ENCODE measurements around the gene RNF41.
"Not testable (repeated sequence)": the region's sequence is repeated elsewhere in the genome, so short reads cannot be mapped to it uniquely, and the experiment has no call there.

The RNF41 gene

GRCh38 chr12:56163533-56164344, 58.0 kb downstream of the RNF41 start:
- no peak for DNase-seq

DNA sequence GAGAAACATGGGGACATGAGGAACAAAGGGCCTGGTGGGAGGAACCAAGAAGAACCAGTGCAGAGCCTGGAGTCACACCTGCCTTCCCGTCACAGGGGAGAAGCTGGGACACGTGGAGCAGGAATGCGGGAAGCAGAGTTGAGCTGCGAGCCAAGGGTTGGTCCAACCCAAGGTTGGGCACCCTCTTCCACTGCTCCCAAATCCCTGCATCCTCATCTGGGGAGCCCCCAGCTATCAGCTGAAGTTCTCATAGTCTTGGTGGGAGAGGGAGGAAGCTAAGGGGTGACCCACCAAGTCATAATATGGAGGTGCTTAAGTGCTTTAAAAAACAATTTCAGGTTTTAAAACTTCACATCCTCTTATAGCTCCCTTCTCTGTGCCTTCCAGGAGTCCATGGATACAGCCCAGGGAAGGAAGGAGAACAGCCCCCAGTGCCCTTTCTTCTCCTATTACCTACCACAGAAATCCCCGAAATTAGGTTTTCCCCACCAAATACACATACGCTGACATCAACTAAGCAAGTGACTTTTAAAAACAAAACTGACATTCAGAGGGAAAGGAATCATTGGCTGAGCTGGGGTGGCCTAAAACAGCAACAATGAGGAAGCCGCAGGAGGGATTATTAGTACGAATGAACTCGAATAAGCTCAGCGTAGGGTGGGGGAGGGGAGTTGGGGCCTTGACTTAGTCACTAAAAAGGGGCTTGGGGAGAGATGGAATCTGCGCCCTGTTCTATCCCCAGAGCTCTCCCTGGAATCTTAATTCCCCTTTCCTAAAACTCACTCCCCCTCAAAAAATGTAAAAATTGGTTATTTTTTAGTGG, 59.0 kb downstream of the RNF41 start:
- no peak for DNase-seq

DNA sequence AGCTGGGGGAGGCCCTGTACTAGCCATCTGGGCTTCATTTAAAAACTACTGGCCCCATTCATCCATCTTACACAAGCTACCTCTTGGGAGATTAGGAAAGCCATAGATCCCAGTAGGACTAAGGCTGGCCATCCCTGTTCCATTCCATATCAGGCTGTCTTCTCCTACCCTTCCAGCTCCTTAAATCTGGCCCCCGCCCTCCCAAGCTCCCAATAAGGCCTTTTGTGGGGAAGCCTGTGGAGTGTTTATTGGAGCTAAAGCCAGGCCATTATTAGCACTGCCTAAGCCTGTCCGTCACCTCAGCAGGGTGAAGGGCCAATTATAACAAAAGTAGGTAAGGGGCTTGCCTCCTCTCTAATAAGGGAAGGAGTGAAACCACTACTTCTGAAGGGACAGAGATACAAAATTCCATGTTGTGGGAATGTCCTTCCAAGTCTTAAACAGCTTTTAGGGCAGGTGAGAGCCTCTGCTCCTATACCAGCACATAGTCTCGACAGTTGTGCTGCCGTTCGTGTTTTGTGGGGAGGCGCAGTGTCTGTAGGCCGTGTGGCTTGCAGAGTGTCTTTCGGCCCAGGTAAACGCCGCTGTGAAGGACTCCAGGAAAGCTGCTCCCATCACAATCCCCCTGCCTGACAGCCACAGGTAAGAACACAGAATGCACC, 59.9 kb downstream of the RNF41 start:
- DNase-seq, result no peak

GRCh38 chr12:56160894-56161689, 60.6 kb downstream of the RNF41 start:
- DNase-seq, result no peak

GRCh38 chr12:56160193-56160763, 61.4 kb downstream of the RNF41 start:
- DNase-seq, result no peak

GRCh38 chr12:56159482-56160192, 62.1 kb downstream of the RNF41 start:
- no peak for DNase-seq

GRCh38 chr12:56158926-56159461, 62.7 kb downstream of the RNF41 start:
- no peak for DNase-seq

GRCh38 chr12:56158029-56158925, 63.4 kb downstream of the RNF41 start, which contains the start of gene MYL6:
Gene MYL6, plus strand, starts transcription at chr12:56158359. Its CDS starts 43 bp downstream, at chr12:56158402.
- peak; percentile 98 for DNase-seq

GRCh38 chr12:56157201-56158028, 64.3 kb downstream of the RNF41 start:
- peak; percentile 82 for DNase-seq

DNA sequence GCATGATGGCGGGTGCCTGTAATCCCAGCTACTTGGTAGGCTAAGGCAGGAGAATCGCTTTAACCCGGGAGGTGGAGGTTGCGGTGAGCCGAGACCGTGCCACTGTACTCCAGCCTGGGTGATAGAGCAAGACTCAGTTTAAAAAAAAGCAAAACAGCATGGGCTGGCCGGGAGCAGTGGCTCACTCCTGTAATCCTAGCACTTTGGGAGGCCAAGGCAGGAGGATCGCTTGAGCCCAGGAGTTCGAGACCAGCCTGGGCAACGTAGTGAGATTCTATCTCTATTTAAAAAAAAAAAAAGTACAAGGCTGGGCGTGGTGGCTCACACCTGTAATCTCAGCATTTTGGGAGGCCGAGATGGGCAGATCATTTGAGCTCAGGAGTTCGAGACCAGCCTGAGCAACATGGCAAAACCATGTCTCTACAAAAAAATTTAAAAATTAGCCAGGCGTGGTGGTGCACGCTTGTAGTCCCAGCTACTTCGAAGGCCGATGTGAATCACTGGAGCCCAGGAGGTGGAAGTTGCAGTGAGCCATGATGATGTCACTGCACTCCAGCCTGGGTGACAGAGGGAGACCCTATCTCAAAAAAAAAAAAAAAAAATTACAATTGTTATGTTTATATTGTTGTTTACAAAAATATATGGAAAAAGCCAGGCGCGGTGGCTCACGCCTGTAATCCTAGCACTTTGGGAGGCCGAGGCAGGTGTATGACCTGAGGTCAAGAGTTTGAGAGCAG, 65.1 kb downstream of the RNF41 start:
- not testable (repeated sequence) for DNase-seq

DNA sequence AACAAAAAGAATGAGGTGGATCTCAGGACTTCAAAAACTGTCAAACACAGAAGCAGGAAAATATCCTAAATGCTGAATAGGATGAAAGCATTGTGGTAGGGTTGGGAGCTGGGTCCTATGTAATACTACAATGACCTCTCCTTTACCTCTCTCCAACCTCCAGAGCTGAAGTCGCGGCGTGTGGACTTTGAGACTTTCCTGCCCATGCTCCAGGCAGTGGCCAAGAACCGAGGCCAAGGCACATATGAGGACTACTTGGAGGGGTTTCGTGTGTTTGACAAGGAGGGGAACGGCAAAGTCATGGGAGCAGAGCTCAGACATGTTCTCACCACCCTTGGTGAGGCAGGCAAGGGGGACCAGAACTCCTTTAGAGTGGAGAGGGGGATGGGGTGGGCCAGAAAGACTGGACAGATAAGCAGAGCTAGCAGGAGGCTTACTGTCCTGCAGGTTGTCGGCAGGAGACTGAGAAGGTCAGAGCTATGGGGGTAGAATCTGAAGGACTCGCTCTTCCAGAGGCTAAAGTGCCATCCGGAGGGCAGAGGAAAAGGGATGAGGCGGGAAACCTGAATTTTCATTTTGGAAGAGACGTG, 66.4 kb downstream of the RNF41 start:
- DNase-seq, result no peak

DNA sequence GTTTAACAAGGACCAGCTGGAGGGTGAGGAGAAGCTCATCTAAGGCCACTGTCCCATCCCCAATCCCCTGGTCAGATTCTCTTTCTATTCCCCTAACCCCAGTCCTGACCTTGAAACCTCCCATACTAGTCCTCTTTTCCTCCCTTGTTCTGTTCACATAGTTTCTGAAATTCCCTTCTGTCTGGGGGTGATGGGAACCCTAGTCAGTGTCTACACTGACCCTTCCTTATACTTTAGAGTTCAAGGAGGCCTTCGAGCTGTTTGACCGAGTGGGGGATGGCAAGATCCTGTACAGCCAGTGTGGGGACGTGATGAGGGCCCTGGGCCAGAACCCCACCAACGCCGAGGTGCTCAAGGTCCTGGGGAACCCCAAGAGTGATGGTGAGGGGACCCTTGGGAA, 66.9 kb downstream of the RNF41 start:
- no peak for DNase-seq

GRCh38 chr12:56154246-56154771, 67.4 kb downstream of the RNF41 start:
- no peak for DNase-seq

GRCh38 chr12:56153678-56154065, 68.0 kb downstream of the RNF41 start:
- no peak for DNase-seq

DNA sequence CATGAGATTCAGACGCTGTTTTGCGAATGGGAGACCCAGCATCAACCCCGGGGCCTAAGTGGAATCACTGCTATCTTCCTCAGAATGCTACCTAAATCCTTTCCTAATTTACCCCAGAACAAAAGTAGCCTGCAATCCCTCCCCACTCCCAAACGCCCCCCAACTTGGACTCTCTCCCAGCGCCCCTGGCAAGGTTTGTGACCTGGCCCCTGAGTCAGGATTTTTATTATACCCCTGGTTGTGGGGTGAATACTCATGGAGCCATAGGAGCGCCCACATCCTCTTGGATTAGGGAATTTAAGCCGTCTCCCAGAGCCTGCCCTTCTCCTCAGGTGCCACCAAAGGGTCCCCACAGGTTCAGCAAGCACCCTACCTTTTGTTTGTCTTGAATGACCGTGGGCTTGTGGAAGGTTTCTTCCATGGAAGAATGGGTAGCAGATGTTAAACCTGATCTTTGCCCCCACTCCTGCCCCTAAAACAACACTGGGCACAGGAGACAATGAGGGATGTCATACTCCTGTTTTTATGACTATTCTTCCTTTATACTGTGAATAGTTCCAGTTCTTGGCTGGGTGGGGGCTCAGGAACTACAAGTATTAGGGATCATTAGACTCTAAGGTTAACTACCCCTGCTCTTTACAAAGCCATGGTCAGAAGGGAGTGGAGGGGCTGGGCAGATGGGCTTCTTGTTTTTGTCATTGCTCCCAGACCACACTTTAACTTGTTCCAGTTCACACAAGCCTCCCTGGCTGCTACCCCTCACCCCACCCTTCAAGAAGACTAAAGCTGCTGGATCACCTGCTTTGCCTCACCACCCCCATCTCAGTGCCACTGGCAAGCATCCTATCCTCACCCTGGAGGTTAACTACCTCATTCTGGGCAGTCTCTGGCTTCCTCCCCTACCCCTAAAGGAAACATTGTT, 68.7 kb downstream of the RNF41 start:
- DNase-seq, result no peak
